PC-3 (cell line): ENCODE results near the gene HSPA5.
"Not testable (repeated sequence)": the region's sequence is repeated elsewhere in the genome, so short reads cannot be mapped to it uniquely, and the experiment has no call there.

Experiments used
- CTCF ChIP-seq: fragments of 300-600 bp; sonication (generic); conservative IDR thresholded peaks from 2 replicates; pipeline ENCODE4 v1.5.1; 2017; ENCODE audit warnings: antibody characterized with exemption, low read depth, mild to moderate bottlenecking, low read length
- EZH2 ChIP-seq: fragments of 300-600 bp; sonication (generic); IDR thresholded peaks from one replicate; pipeline ENCODE4 v1.6.1; 2017; ENCODE audit warnings: antibody characterized with exemption, mild to moderate bottlenecking, low read length; ENCODE audit not compliant: unreplicated experiment
- EZH2phosphoT487 ChIP-seq: fragments of 300-600 bp; sonication (generic); IDR thresholded peaks from 2 replicates; pipeline ENCODE4 v1.6.1; 2018; ENCODE audit warnings: mild to moderate bottlenecking, antibody characterized with exemption, low read length, borderline replicate concordance

- not testable (repeated sequence) for TF ChIP-seq CTCF, EZH2phosphoT487, EZH2
These were observed 22.9 kb upstream of the HSPA5 start for GRCh38 chr9:125264068-125264467.
